WTC11 (cell line): ENCODE measurements around the gene FBXO21. TPM values are rescaled to one million over a fixed set of nuclear protein-coding genes. Genes with fewer than 3 reads are reported as not detected.
A peak's percentile ranks its signal among the peaks of the same experiment; 100 is the strongest.

ENCODE experiments used
- ATAC-seq: fragments of 200-7000 bp; cut with Tn5 transposase; 2 replicates; pipeline ENCODE4 v1.10.0; 2021; ENCODE audit warnings: mild to moderate bottlenecking, moderate library complexity
- CTCF ChIA-PET: fragments of 300-600 bp; sonication (Branson Sonifier 250); formaldehyde crosslinking; loops from one replicate; lab custom pipeline; 2021; ENCODE audit warnings: antibody characterized with exemption; lab: Charles Lee
- POLR2A ChIA-PET: fragments of 350-600 bp; sonication (Branson Sonifier 250); formaldehyde crosslinking; loops from one replicate; lab custom pipeline; 2021; ENCODE audit warnings: antibody characterized with exemption; lab: Charles Lee
- DNase-seq: peaks from one replicate; pipeline ENCODE4 v3.0.0; 2021; ENCODE audit warnings: low spot score
- H3K27ac Mint-ChIP-seq: 2 replicates; pipeline ENCODE4 v1.8.0; 2021; ENCODE audit warnings: mixed read lengths
- H3K27me3 Mint-ChIP-seq: 2 replicates; pipeline ENCODE4 v1.8.0; 2021; ENCODE audit warnings: low read depth, mild to moderate bottlenecking, moderate library complexity, mixed read lengths
- H3K36me3 Mint-ChIP-seq: 2 replicates; pipeline ENCODE4 v1.8.0; 2021; ENCODE audit warnings: mixed read lengths
- H3K4me1 Mint-ChIP-seq: 2 replicates; pipeline ENCODE4 v1.8.0; 2022; ENCODE audit warnings: mixed read lengths
- H3K4me3 Mint-ChIP-seq: 2 replicates; pipeline ENCODE4 v1.8.0; 2021; ENCODE audit warnings: mild to moderate bottlenecking, moderate library complexity, mixed read lengths
- H3K9me3 Mint-ChIP-seq: 2 replicates; pipeline ENCODE4 v1.8.0; 2021; ENCODE audit warnings: mixed read lengths
- AR ChIP-seq: fragments of 250-450 bp; sonication (Bioruptor Pico); IDR thresholded peaks from 2 replicates; pipeline ENCODE4 v1.9.0; 2021; ENCODE audit warnings: mild to moderate bottlenecking
- ATF1 ChIP-seq: sonication (generic); formaldehyde crosslinking; IDR thresholded peaks from 2 replicates; pipeline ENCODE4 v1.8.1; 2023; ENCODE audit warnings: mild to moderate bottlenecking, moderate library complexity, missing genetic modification reagents
- E2F5 ChIP-seq: sonication (generic); formaldehyde crosslinking; IDR thresholded peaks from 2 replicates; pipeline ENCODE4 v1.8.1; 2022; ENCODE audit warnings: mild to moderate bottlenecking, moderate library complexity, missing genetic modification reagents
- ELF4 ChIP-seq: sonication (generic); formaldehyde crosslinking; IDR thresholded peaks from 2 replicates; pipeline ENCODE4 v1.8.1; 2022; ENCODE audit warnings: low read depth, mild to moderate bottlenecking, moderate library complexity, missing genetic modification reagents
- EMX1 ChIP-seq: fragments of 250-450 bp; sonication (Bioruptor Pico); IDR thresholded peaks from 2 replicates; pipeline ENCODE4 v1.8.0; 2021; ENCODE audit warnings: mild to moderate bottlenecking
- FOXJ3 ChIP-seq: sonication (generic); formaldehyde crosslinking; IDR thresholded peaks from 2 replicates; pipeline ENCODE4 v1.9.0; 2021; ENCODE audit warnings: missing genetic modification reagents, mild to moderate bottlenecking, borderline replicate concordance
- FOXP4 ChIP-seq: sonication (generic); formaldehyde crosslinking; IDR thresholded peaks from 2 replicates; pipeline ENCODE4 v1.8.0; 2022; ENCODE audit warnings: mild to moderate bottlenecking, missing genetic modification reagents
- GRHL2 ChIP-seq: fragments of 250-450 bp; sonication (Bioruptor Pico); IDR thresholded peaks from 2 replicates; pipeline ENCODE4 v1.8.0; 2022; ENCODE audit warnings: mild to moderate bottlenecking, moderate library complexity; ENCODE audit not compliant: insufficient replicate concordance, severe bottlenecking
- HMGA2 ChIP-seq: fragments of 250-450 bp; sonication (Bioruptor Pico); IDR thresholded peaks from 2 replicates; pipeline ENCODE4 v1.4.0; 2021; ENCODE audit warnings: mild to moderate bottlenecking, moderate library complexity
- IRF1 ChIP-seq: sonication (generic); formaldehyde crosslinking; IDR thresholded peaks from 2 replicates; pipeline ENCODE4 v1.8.0; 2023; ENCODE audit warnings: missing genetic modification reagents
- MLX ChIP-seq: sonication (generic); formaldehyde crosslinking; IDR thresholded peaks from 2 replicates; pipeline ENCODE4 v1.8.1; 2023; ENCODE audit warnings: mild to moderate bottlenecking, missing genetic modification reagents, moderate library complexity
- MXD4 ChIP-seq: fragments of 250-450 bp; sonication (Bioruptor Pico); IDR thresholded peaks from 2 replicates; pipeline ENCODE4 v1.8.0; 2021; ENCODE audit warnings: mild to moderate bottlenecking, moderate library complexity, borderline replicate concordance
- NFATC4 ChIP-seq: fragments of 250-450 bp; sonication (Bioruptor Pico); IDR thresholded peaks from 2 replicates; pipeline ENCODE4 v1.9.0; 2021; ENCODE audit warnings: mild to moderate bottlenecking
- NFE2L1 ChIP-seq: sonication (generic); formaldehyde crosslinking; IDR thresholded peaks from 2 replicates; pipeline ENCODE4 v1.8.1; 2023; ENCODE audit warnings: missing genetic modification reagents
- NFYB ChIP-seq: sonication (generic); formaldehyde crosslinking; conservative IDR thresholded peaks from 2 replicates; pipeline ENCODE4 v1.8.0; 2022; ENCODE audit warnings: low read depth, missing genetic modification reagents
- NR3C1 ChIP-seq: sonication (generic); formaldehyde crosslinking; conservative IDR thresholded peaks from 2 replicates; pipeline ENCODE4 v1.8.1; 2023; ENCODE audit warnings: low read depth, mild to moderate bottlenecking, missing genetic modification reagents
- PRRX2 ChIP-seq: fragments of 250-450 bp; sonication (Bioruptor Pico); IDR thresholded peaks from 2 replicates; pipeline ENCODE4 v1.8.0; 2021; ENCODE audit warnings: mild to moderate bottlenecking
- RORB ChIP-seq: fragments of 250-450 bp; sonication (Bioruptor Pico); IDR thresholded peaks from 2 replicates; pipeline ENCODE4 v1.9.0; 2021; ENCODE audit warnings: mild to moderate bottlenecking
- SMAD4 ChIP-seq: sonication (generic); formaldehyde crosslinking; IDR thresholded peaks from 2 replicates; pipeline ENCODE4 v1.8.0; 2022; ENCODE audit warnings: mild to moderate bottlenecking, missing genetic modification reagents
- USF2 ChIP-seq: sonication (generic); formaldehyde crosslinking; IDR thresholded peaks from 2 replicates; pipeline ENCODE4 v1.8.1; 2023; ENCODE audit warnings: mild to moderate bottlenecking, missing genetic modification reagents, moderate library complexity
- ZBTB21 ChIP-seq: sonication (generic); formaldehyde crosslinking; IDR thresholded peaks from 2 replicates; pipeline ENCODE4 v1.8.1; 2023; ENCODE audit warnings: mild to moderate bottlenecking, missing genetic modification reagents, borderline replicate concordance
- ZNF219 ChIP-seq: sonication (generic); formaldehyde crosslinking; IDR thresholded peaks from 2 replicates; pipeline ENCODE4 v1.8.0; 2023; ENCODE audit warnings: missing genetic modification reagents, mild to moderate bottlenecking, borderline replicate concordance
- ZNF232 ChIP-seq: sonication (generic); formaldehyde crosslinking; IDR thresholded peaks from 2 replicates; pipeline ENCODE4 v1.8.0; 2022; ENCODE audit warnings: mild to moderate bottlenecking, missing genetic modification reagents
- ZNF263 ChIP-seq: sonication (generic); formaldehyde crosslinking; IDR thresholded peaks from 2 replicates; pipeline ENCODE4 v1.8.1; 2022; ENCODE audit warnings: low read depth, mild to moderate bottlenecking, moderate library complexity, missing genetic modification reagents
- total RNA-seq: library from RNA; stranded (reverse); gene quantifications from 3 replicates; pipeline ENCODE4 v1.2.3, GENCODE V29; 2021

Gene FBXO21
- total RNA-seq, 1 experiment from 2014 or later, result 60.3 TPM

- CTCF ChIA-PET, result interaction anchor here (0.7 to 1.6 kb wide), 11 partner anchors 10 to 686 kb away, joined by 3 to 11 read pairs (median 4); partner anchors contain the start of gene TESC
- H3K4me3 Mint-ChIP-seq, result no peak overlapping the region
- peak overlapping the region; percentile 64 for H3K27ac Mint-ChIP-seq
- POLR2A ChIA-PET, result no interaction called here
- H3K4me1 Mint-ChIP-seq, result peaks cover 23% of the 10 kb centered on the region
- H3K27me3 Mint-ChIP-seq, result no peaks in the 10 kb centered on the region
- ATAC-seq (no peak), DNase-seq (no peak)
- no peaks in the 10 kb centered on the region for H3K9me3 Mint-ChIP-seq
- TF ChIP-seq ELF4 (CRISPR knock-in tag) (no peak), IRF1 (CRISPR knock-in tag) (no peak), ZNF232 (no peak), PRRX2 (no peak), HMGA2 (CRISPR knock-in tag) (no peak), NFATC4 (no peak), ZBTB21 (no peak), MLX (CRISPR knock-in tag) (no peak), ATF1 (CRISPR knock-in tag) (no peak), RORB (no peak), MXD4 (CRISPR knock-in tag) (no peak)
- peaks cover 44% of the 10 kb centered on the region for H3K36me3 Mint-ChIP-seq
Measured at GRCh38 chr12:117151403-117152031, 38.8 kb downstream of the FBXO21 start.

- ATAC-seq, result no peak
- Mint-ChIP-seq H3K9me3 (no peaks in the 10 kb centered on the region), H3K36me3 (peaks cover 50% of the 10 kb centered on the region)
- no peak for TF ChIP-seq MXD4 (CRISPR knock-in tag)
- no peak for TF ChIP-seq NR3C1 (CRISPR knock-in tag)
- no peak for TF ChIP-seq FOXJ3
- TF ChIP-seq, all 79 proteins: peak for 0
- POLR2A ChIA-PET, result no interaction called here
- no peak overlapping the region for H3K27ac Mint-ChIP-seq
- H3K4me1 Mint-ChIP-seq, result peaks cover 20% of the 10 kb centered on the region
- no peaks in the 10 kb centered on the region for H3K27me3 Mint-ChIP-seq
- no peak overlapping the region for H3K4me3 Mint-ChIP-seq
- CTCF ChIA-PET, result no interaction called here
- no peak for DNase-seq
Measured at GRCh38 chr12:117149431-117149830, 40.8 kb downstream of the FBXO21 start.

- H3K27me3 Mint-ChIP-seq, result no peaks in the 10 kb centered on the region
- H3K4me1 Mint-ChIP-seq, result peaks cover 20% of the 10 kb centered on the region
- no peak for ATAC-seq
- peaks cover 47% of the 10 kb centered on the region for H3K36me3 Mint-ChIP-seq
- CTCF ChIA-PET, result interaction anchor here (1.4 kb wide), 1 partner anchor 29 kb away, joined by 5 read pairs; no protein-coding TSS in a partner anchor
- POLR2A ChIA-PET, result no interaction called here
- H3K9me3 Mint-ChIP-seq, result no peaks in the 10 kb centered on the region
- no peak overlapping the region for H3K4me3 Mint-ChIP-seq
- DNase-seq, result no peak
- no peak overlapping the region for H3K27ac Mint-ChIP-seq
- TF ChIP-seq GRHL2 (no peak), FOXP4 (no peak), USF2 (CRISPR knock-in tag) (no peak), E2F5 (CRISPR knock-in tag) (no peak), NFE2L1 (CRISPR knock-in tag) (no peak), ZNF263 (CRISPR knock-in tag) (no peak), NFYB (CRISPR knock-in tag) (no peak), EMX1 (CRISPR knock-in tag) (no peak), SMAD4 (CRISPR knock-in tag) (no peak), AR (CRISPR knock-in tag) (no peak), NR3C1 (CRISPR knock-in tag) (no peak), ZNF219 (no peak), HMGA2 (CRISPR knock-in tag) (no peak)
Measured at GRCh38 chr12:117148642-117149041, 41.6 kb downstream of the FBXO21 start.
